HepG2 (cell line): ENCODE results near the gene CHST13. TPM values are rescaled to one million over a fixed set of nuclear protein-coding genes. Genes with fewer than 3 reads are reported as not detected.

Source experiments
- ATAC-seq: fragments of 200-7000 bp; cut with Tn5 transposase; 3 replicates; pipeline ENCODE4 v1.9.1; 2020; ENCODE audit warnings: mild to moderate bottlenecking, moderate library complexity
- BruUV-seq: library from RNA; stranded (reverse); fragments of 400-500 nt; replicated peaks from 2 replicates; lab custom pipeline; 2021; lab: Mats Ljungman, UMichigan
- CTCF ChIA-PET: fragments of 300-600 bp; formaldehyde crosslinking; extraction: SDS; loops from one replicate; lab custom pipeline; 2021; ENCODE audit warnings: low total read pairs, inconsistent platforms, low intra/inter-chr PET ratio; lab: Yijun Ruan, JAX
- POLR2A ChIA-PET: fragments of 350-600 bp; sonication (Branson Sonifier 250); formaldehyde crosslinking; loops from one replicate; lab custom pipeline; 2020; ENCODE audit warnings: antibody characterized with exemption, inconsistent platforms; lab: Yijun Ruan, JAX
- DNase-seq: peaks from one replicate; pipeline ENCODE4 v3.0.0-alpha.2; 2015; ENCODE audit warnings: low spot score
- FAIRE-seq: peaks from 3 replicates; lab custom pipeline; 2011; peaks lifted over from hg19 to GRCh38; lab: Jason Lieb, UNC
- H2AFZ ChIP-seq: one replicate; pipeline ENCODE4 v1.6.1; 2011; ENCODE audit warnings: low read length, inconsistent platforms
- H3K27ac ChIP-seq: fragments of 300-600 bp; 3 replicates; pipeline ENCODE4 v1.8.0; 2011; ENCODE audit warnings: mixed run types, mild to moderate bottlenecking, mixed read lengths, low read length, inconsistent platforms; ENCODE audit not compliant: insufficient read depth; ENCODE audit errors: extremely low read length
- H3K27me3 ChIP-seq, 2 experiments: fragments of 200-600 bp in 1 of 2; 2 replicates in 1 of 2; 3 replicates in 1 of 2; pipeline versions ENCODE4 v1.6.0 to v1.8.0; 2011; ENCODE audit warnings: low read length in 2 of 2, mild to moderate bottlenecking in 2 of 2, moderate library complexity in 2 of 2, inconsistent platforms in 1 of 2; ENCODE audit not compliant: insufficient read depth in 2 of 2, control insufficient read depth in 1 of 2
- H3K36me3 ChIP-seq, 2 experiments: fragments of 200-600 bp in 1 of 2; replicated peaks in 1 of 2; 2 replicates in 1 of 2; 3 replicates in 1 of 2; pipeline versions ENCODE4 v1.5.1 to v1.8.0; 2011; ENCODE audit warnings: low read length in 2 of 2, inconsistent platforms in 1 of 2; ENCODE audit not compliant: insufficient read depth in 2 of 2, control insufficient read depth in 1 of 2
- H3K4me1 ChIP-seq: 2 replicates; pipeline ENCODE4 v1.5.1; 2012; ENCODE audit warnings: low read length, inconsistent platforms; ENCODE audit not compliant: insufficient read depth
- H3K4me2 ChIP-seq: 2 replicates; pipeline ENCODE4 v1.6.0; 2011; ENCODE audit warnings: low read depth, low read length, inconsistent platforms
- H3K4me3 ChIP-seq, 3 experiments: fragments of 200-600 bp in 1 of 3; sonication (generic), shearing (Covaris generic) in 1 of 3; replicated peaks in 1 of 3; 2 replicates each; pipeline ENCODE4 v1.5.1; 2011 to 2016; ENCODE audit warnings: low read length in 3 of 3, inconsistent platforms in 2 of 3, low read depth in 2 of 3, mild to moderate bottlenecking in 2 of 3, control low read depth in 1 of 3, mixed read lengths in 1 of 3; ENCODE audit not compliant: insufficient read depth in 1 of 3
- H3K79me2 ChIP-seq: one replicate; pipeline ENCODE4 v1.6.1; 2011; ENCODE audit warnings: low read length, inconsistent platforms; ENCODE audit not compliant: insufficient read depth
- H3K9ac ChIP-seq: 2 replicates; pipeline ENCODE4 v1.6.0; 2011; ENCODE audit warnings: mild to moderate bottlenecking, low read depth, low read length, inconsistent platforms; ENCODE audit not compliant: insufficient read depth
- H3K9me3 ChIP-seq: 2 replicates; pipeline ENCODE4 v1.5.1; 2012; ENCODE audit warnings: mild to moderate bottlenecking, low read length
- H4K20me1 ChIP-seq: 2 replicates; pipeline ENCODE4 v1.6.0; 2011; ENCODE audit warnings: inconsistent platforms, mild to moderate bottlenecking, low read length, moderate library complexity; ENCODE audit not compliant: insufficient read depth
- CHD4 ChIP-seq: fragments of 200-600 bp; sonication (generic); IDR thresholded peaks from 2 replicates; pipeline ENCODE4 v1.7.0; 2017; ENCODE audit warnings: mild to moderate bottlenecking, low read length, borderline replicate concordance
- FOXK1 ChIP-seq: sonication (generic); formaldehyde crosslinking; IDR thresholded peaks from 2 replicates; pipeline ENCODE4 v1.4.0; 2020; ENCODE audit warnings: low read depth, missing genetic modification reagents, borderline replicate concordance
- HDAC6 ChIP-seq: fragments of 200-600 bp; sonication (generic); IDR thresholded peaks from 2 replicates; pipeline ENCODE4 v1.7.0; 2017; ENCODE audit warnings: mild to moderate bottlenecking, antibody characterized with exemption, low read length, low read depth
- KDM5B ChIP-seq: sonication (generic); formaldehyde crosslinking; IDR thresholded peaks from 2 replicates; pipeline ENCODE4 v1.4.0; 2020; ENCODE audit warnings: missing genetic modification reagents, mild to moderate bottlenecking, borderline replicate concordance
- MED8 ChIP-seq: sonication (generic); formaldehyde crosslinking; IDR thresholded peaks from 2 replicates; pipeline ENCODE4 v1.8.1; 2023; ENCODE audit warnings: mild to moderate bottlenecking, missing genetic modification reagents; ENCODE audit not compliant: insufficient replicate concordance
- MEIS1 ChIP-seq: sonication (generic); formaldehyde crosslinking; IDR thresholded peaks from 2 replicates; pipeline ENCODE4 v1.9.0; 2021; ENCODE audit warnings: mild to moderate bottlenecking, missing genetic modification reagents, moderate library complexity, borderline replicate concordance
- SMAD9 ChIP-seq: sonication (generic); formaldehyde crosslinking; IDR thresholded peaks from 2 replicates; pipeline ENCODE4 v1.5.1; 2020; ENCODE audit warnings: mild to moderate bottlenecking, missing genetic modification reagents
- STAG1 ChIP-seq: sonication (generic); formaldehyde crosslinking; IDR thresholded peaks from 2 replicates; pipeline ENCODE4 v1.4.0; 2020; ENCODE audit warnings: missing genetic modification reagents
- ZIK1 ChIP-seq: sonication (generic); formaldehyde crosslinking; IDR thresholded peaks from 2 replicates; pipeline ENCODE4 v1.5.0; 2020; ENCODE audit warnings: mild to moderate bottlenecking, low read depth, missing genetic modification reagents, borderline replicate concordance
- ZNF557 ChIP-seq: sonication (generic); formaldehyde crosslinking; IDR thresholded peaks from 2 replicates; pipeline ENCODE4 v1.4.0; 2020; ENCODE audit warnings: missing genetic modification reagents
- ZNF879 ChIP-seq: sonication (generic); formaldehyde crosslinking; IDR thresholded peaks from 2 replicates; pipeline ENCODE4 v1.8.1; 2023; ENCODE audit warnings: missing genetic modification reagents
- WGBS: methylation state at CpG from one replicate; pipeline ENCODE4 v1.1.6; 2017; ENCODE audit warnings: low lambda C conversion rate; 5-methylcytosine and 5-hydroxymethylcytosine counted together
- in situ Hi-C: cut with HindIII; loops from 2 replicates; pipeline ENCODE4 v1.10.0; 2017; ENCODE audit warnings: low pct_unique_long_range_greater_than_20kb; ENCODE audit not compliant: extremely low pct_ligation_motif_present
- intact Hi-C: fragments of 100-400 bp; cut with micrococcal nuclease; formaldehyde crosslinking; loops from one replicate; pipeline ENCODE4 v1.10.0; 2022; ENCODE audit not compliant: unreplicated experiment
- polyA plus RNA-seq, 8 experiments: library from polyadenylated mRNA; depleted of rRNA in 3 of 8; stranded (reverse) in 7 of 8; unstranded in 1 of 8; fragments of >200 nt; fragmentation: Illumina TruSeq in 4 of 8; extraction: Trizol in 4 of 8; gene quantifications; 2 replicates each; pipeline versions ENCODE4 v1.2.1 to v1.2.3, GENCODE V29; 2011 to 2016; ENCODE audit warnings: low read depth in 4 of 8, missing spikeins in 1 of 8, mixed read lengths in 1 of 8; ENCODE audit not compliant: insufficient read depth in 1 of 8
- total RNA-seq, 5 experiments: library from RNA; depleted of rRNA; stranded (reverse); fragments of >200 nt; fragmentation: Illumina TruSeq; extraction: Trizol; gene quantifications; 2 replicates each; pipeline ENCODE4 v1.2.3, GENCODE V29; 2016; ENCODE audit warnings: low read depth in 1 of 5
- TF ChIP-seq, protein P1 (sequence below): IDR thresholded peaks from 2 replicates; pipeline ENCODE4 v1.6.1; 2018; ENCODE audit warnings: missing genetic modification reagents, mild to moderate bottlenecking, missing compliant biosample characterization
- TF ChIP-seq, protein P2 (sequence below): sonication (generic); formaldehyde crosslinking; IDR thresholded peaks from 2 replicates; pipeline ENCODE4 v1.4.0; 2020; ENCODE audit warnings: missing genetic modification reagents, borderline replicate concordance
- TF ChIP-seq, protein P3 (sequence below): sonication (generic); formaldehyde crosslinking; IDR thresholded peaks from 2 replicates; pipeline ENCODE4 v1.4.0; 2020; ENCODE audit warnings: missing genetic modification reagents
- TF ChIP-seq, protein P4 (sequence below): sonication (generic); formaldehyde crosslinking; conservative IDR thresholded peaks from 2 replicates; pipeline ENCODE4 v1.8.1; 2023; ENCODE audit warnings: missing genetic modification reagents

CHST13 gene
- total and polyA plus RNA-seq, 2 of the 13 experiments (the other 11 are each of a cell fraction or from before 2014, with no cell fraction given), result 32.0 to 43.1 TPM

DNA sequence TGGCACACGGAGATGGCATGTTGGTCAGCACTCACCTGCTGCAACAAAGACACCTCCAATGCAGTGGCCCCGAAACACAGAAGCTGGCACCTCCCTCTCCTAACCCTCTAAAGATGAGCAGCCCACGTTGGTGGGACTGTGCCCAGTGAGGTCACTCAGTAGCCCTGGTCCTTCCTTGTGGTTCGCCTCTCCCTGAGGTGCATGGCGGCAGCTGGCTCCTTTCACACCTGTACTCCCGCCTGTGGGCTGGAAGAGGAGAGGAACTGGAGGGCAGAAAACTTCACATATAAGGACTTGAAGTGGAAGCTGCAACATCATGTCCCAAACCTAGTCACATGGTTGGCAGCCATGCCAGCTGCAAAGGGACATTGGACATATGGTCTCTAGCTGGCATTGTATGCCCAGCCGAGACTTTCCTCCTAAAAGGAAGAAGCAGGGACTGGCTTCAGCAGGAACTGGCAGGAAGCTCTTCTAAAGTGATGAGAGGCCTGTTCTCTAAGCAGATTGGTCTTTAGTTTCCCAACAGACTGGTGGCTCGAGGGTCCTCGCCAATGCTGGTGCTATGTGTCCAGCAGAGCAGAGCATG lies 45.5 kb downstream of the CHST13 start (continued):
- no peak for TF ChIP-seq HDAC6
- TF ChIP-seq CHD4, result no peak
- TF ChIP-seq, protein P1, sequence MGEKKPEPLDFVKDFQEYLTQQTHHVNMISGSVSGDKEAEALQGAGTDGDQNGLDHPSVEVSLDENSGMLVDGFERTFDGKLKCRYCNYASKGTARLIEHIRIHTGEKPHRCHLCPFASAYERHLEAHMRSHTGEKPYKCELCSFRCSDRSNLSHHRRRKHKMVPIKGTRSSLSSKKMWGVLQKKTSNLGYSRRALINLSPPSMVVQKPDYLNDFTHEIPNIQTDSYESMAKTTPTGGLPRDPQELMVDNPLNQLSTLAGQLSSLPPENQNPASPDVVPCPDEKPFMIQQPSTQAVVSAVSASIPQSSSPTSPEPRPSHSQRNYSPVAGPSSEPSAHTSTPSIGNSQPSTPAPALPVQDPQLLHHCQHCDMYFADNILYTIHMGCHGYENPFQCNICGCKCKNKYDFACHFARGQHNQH, result no peak
- TF ChIP-seq MED8 (CRISPR knock-in tag), result no peak
- no peak for TF ChIP-seq FOXK1 (CRISPR knock-in tag)
- TF ChIP-seq SMAD9 (CRISPR knock-in tag), result no peak
- TF ChIP-seq, protein P2, sequence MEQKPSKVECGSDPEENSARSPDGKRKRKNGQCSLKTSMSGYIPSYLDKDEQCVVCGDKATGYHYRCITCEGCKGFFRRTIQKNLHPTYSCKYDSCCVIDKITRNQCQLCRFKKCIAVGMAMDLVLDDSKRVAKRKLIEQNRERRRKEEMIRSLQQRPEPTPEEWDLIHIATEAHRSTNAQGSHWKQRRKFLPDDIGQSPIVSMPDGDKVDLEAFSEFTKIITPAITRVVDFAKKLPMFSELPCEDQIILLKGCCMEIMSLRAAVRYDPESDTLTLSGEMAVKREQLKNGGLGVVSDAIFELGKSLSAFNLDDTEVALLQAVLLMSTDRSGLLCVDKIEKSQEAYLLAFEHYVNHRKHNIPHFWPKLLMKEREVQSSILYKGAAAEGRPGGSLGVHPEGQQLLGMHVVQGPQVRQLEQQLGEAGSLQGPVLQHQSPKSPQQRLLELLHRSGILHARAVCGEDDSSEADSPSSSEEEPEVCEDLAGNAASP, result no peak
- TF ChIP-seq ZIK1 (CRISPR knock-in tag), result no peak

DNA sequence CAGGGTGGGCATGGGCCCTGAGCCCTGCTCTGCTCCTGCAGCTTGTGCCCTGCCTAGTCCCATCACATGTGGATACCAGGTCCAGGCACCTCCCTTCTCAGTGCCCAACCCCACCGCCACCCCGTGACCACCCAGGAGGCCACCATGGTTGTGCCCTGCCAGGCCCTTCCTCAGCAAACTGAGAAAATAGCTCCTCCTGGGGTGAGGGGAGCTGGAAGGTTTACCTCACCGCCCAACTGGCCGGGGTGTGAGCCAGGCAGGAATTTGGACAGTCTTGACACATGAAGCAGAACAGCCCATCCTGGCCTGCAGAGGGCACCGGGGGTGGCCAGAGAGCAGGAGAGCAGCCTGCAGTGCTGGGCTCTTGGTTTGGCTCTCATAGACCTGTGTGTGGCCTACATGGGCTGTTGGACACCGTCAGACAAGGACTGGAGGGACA lies 46.2 kb downstream of the CHST13 start:
- DNase-seq (peak; percentile 15), ATAC-seq (peak; percentile 82), FAIRE-seq (no peak)
- in situ Hi-C loops (no loop called here), intact Hi-C loops (no loop called here)
- Histone ChIP-seq H3K4me1 (peaks cover 20% of the 10 kb centered on the region), H3K9me3 (no peaks in the 10 kb centered on the region), H3K36me3 (no peaks in the 10 kb centered on the region), H3K27me3 (peaks cover 3% of the 10 kb centered on the region in 2 experiments; a peak in 2 of 5 replicates), H3K4me2 (no peak overlapping the region), H3K79me2 (no peaks in the 10 kb centered on the region), H2AFZ (no peak overlapping the region), H3K4me3 (no peak overlapping the region), H3K27ac (no peak overlapping the region), H4K20me1 (no peaks in the 10 kb centered on the region), H3K9ac (no peak overlapping the region)
- no TSS peak for BruUV-seq
- POLR2A ChIA-PET, result no interaction called here
- CTCF ChIA-PET, result no interaction called here
- WGBS, result 61% methylated on average over 4 of the region's 6 CpGs
- no peak for TF ChIP-seq CHD4
- TF ChIP-seq, protein P3, sequence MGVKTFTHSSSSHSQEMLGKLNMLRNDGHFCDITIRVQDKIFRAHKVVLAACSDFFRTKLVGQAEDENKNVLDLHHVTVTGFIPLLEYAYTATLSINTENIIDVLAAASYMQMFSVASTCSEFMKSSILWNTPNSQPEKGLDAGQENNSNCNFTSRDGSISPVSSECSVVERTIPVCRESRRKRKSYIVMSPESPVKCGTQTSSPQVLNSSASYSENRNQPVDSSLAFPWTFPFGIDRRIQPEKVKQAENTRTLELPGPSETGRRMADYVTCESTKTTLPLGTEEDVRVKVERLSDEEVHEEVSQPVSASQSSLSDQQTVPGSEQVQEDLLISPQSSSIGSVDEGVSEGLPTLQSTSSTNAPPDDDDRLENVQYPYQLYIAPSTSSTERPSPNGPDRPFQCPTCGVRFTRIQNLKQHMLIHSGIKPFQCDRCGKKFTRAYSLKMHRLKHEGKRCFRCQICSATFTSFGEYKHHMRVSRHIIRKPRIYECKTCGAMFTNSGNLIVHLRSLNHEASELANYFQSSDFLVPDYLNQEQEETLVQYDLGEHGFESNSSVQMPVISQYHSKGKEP (CRISPR knock-in tag), result no peak
- TF ChIP-seq, protein P4, sequence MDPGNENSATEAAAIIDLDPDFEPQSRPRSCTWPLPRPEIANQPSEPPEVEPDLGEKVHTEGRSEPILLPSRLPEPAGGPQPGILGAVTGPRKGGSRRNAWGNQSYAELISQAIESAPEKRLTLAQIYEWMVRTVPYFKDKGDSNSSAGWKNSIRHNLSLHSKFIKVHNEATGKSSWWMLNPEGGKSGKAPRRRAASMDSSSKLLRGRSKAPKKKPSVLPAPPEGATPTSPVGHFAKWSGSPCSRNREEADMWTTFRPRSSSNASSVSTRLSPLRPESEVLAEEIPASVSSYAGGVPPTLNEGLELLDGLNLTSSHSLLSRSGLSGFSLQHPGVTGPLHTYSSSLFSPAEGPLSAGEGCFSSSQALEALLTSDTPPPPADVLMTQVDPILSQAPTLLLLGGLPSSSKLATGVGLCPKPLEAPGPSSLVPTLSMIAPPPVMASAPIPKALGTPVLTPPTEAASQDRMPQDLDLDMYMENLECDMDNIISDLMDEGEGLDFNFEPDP (CRISPR knock-in tag), result 0 out of 2 replicates have a peak, but pooled peaks have one; percentile 35
- TF ChIP-seq STAG1 (CRISPR knock-in tag), result 0 out of 2 replicates have a peak, but pooled peaks have one; percentile 9
- no peak for TF ChIP-seq ZNF557 (CRISPR knock-in tag)
- TF ChIP-seq KDM5B (CRISPR knock-in tag), result no peak
- TF ChIP-seq ZNF879, result no peak
- no peak for TF ChIP-seq MEIS1 (CRISPR knock-in tag)
